ENCODE data around the gene LDLRAD3.
"Not testable (repeated sequence)": the region's sequence is repeated elsewhere in the genome, so short reads cannot be mapped to it uniquely, and the experiment has no call there.

Gene LDLRAD3

GRCh38 chr11:36019005-36019596, 75.2 kb downstream of the LDLRAD3 start:
- DNase-seq (ENCODE audit: low spot score): no peak

- no peak for DNase-seq (ENCODE audit: low spot score)
Measured at GRCh38 chr11:36019722-36020121, 75.9 kb downstream of the LDLRAD3 start.

GRCh38 chr11:36022882-36023281, 79.0 kb downstream of the LDLRAD3 start:
- DNase-seq (ENCODE audit: low spot score): no peak

GRCh38 chr11:36023922-36024321, 80.1 kb downstream of the LDLRAD3 start:
- peak; percentile 31 for DNase-seq (ENCODE audit: low spot score)

- DNase-seq (ENCODE audit: low spot score): no peak
Measured at GRCh38 chr11:36024716-36025115, 80.9 kb downstream of the LDLRAD3 start.

DNA sequence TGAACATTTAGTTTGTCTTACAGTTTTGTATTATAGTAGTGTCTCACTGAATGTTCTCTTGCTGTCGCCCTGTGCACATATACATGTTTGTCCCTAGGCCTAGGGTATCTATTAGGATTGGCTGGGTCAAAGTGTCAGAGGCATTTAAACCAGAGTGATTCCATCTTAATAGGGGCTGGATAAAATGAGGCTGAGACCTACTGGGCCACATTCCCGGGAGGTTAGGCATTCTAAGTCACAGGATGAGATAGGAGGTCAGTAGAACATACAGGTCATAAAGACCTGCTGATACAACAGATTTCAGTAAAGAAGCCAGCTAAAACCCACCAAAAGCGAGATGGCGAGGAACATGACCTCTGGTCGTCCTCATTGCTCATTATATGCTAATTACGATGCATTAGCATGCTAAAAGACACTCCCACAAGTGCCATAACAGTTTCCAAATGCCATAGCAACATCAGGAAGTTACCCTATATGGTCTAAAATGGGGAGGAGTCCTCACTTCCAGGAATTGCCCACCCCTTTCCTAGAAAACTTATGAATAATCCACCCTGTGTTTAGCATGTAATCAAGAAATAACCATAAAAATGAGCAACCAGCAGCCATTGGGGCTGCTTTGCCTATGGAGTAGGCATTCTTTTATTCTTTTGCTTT, 82.6 kb downstream of the LDLRAD3 start:
- no peak for DNase-seq (ENCODE audit: low spot score)

DNA sequence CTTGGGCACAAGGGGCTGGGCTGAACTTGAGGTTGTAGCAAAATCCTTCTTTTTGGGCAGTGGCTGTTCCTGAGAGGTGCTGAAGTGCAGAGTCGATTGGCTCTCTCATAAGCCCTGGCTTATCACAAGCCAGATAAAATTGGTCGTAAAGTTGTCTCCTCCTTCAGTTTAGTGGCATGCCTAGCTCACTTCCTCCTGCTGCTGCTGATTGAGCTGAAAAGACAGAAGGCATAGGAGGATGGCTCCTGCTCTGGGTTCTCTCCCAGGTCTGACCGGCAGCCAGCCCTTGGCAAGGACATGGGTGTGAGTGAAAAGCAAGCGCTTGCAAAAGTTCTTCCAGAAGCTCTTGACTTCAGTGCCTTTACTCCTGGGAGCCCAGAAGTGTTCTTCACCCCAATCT, 83.9 kb downstream of the LDLRAD3 start:
- no peak for DNase-seq (ENCODE audit: low spot score)

DNA sequence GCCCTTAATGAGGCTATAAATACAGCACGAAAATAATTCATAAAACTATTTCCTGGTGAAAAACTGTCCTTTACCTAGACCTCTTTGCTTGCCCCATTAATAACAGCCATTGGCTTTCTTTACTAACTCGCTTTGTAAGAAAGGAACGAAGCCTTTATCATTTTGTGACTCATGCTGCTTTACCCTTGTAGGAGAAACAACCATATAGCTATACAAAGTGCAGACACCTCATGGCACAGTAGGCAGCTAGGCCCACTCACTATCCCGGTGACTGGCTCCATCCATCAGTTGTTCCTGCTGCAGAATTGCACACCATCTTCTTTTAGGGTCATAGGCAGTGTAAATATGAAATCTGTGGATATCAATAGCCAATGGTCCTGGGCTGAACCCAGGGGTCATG, 85.8 kb downstream of the LDLRAD3 start:
- no peak for DNase-seq (ENCODE audit: low spot score)

GRCh38 chr11:36030731-36031281, 86.9 kb downstream of the LDLRAD3 start:
- DNase-seq (ENCODE audit: low spot score): peak; percentile 61

DNA sequence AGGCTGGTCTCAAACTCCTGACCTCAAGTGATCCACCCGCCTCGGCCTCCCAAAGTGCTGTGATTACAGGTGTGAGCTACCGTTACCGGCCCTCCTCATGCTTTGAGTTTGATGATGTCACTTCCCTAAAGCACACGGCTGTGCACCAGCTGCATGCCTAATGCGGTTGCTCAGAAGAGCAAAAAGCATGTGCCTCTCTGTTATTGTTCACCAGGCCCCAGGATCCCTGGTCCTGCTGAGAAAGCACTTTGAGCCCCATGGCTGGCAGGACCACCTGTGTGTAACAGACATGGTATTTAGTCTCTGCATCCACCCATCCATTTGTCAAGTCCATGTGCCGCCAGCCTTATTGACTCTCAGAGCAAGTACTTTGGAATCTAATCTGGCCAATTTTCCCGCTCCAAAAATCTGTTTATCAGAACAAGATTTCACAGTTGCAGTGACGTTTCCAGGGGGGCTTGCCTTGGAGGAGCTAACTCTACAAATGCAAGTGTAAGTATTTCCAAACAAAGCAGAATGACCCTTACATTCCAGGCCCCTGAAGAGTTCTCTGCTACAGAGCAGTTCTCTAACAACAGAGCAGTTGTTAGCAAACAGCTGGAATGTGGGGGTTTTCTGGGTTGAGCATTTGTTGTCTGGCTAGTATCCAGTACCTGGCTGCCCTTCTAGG, 89.4 kb downstream of the LDLRAD3 start:
- no peak for DNase-seq (ENCODE audit: low spot score)

GRCh38 chr11:36033936-36034335, 90.1 kb downstream of the LDLRAD3 start:
- no peak for DNase-seq (ENCODE audit: low spot score)

GRCh38 chr11:36034551-36035331, 90.9 kb downstream of the LDLRAD3 start:
- DNase-seq (ENCODE audit: low spot score): peak; percentile 93

DNA sequence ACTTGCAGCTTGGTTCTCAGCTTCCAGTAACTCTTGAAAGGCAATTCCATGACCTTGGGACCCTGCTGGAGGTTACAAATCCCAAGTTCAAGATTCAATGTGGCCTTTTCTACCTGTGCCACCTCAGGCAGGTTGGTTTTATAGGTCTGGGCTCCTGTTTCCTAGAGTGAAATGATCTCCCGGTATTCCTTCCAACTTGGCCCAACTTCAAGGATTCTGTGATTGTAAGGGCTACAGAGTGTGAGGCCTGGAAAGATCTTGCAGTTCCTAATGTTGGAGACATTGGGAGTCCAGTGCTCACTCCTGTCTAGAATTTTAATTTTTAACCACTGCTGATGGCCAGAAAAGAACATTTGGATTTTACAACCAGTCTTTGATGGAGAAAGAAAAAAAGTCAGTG, 91.6 kb downstream of the LDLRAD3 start:
- no peak for DNase-seq (ENCODE audit: low spot score)

GRCh38 chr11:36035999-36036398, 92.1 kb downstream of the LDLRAD3 start:
- no peak for DNase-seq (ENCODE audit: low spot score)

- DNase-seq (ENCODE audit: low spot score): peak; percentile 29
Measured at GRCh38 chr11:36037031-36037430, 93.2 kb downstream of the LDLRAD3 start.

- DNase-seq (ENCODE audit: low spot score): no peak
Measured at GRCh38 chr11:36038541-36038940, 94.7 kb downstream of the LDLRAD3 start.

GRCh38 chr11:36039471-36039870, 95.6 kb downstream of the LDLRAD3 start:
- no peak for DNase-seq (ENCODE audit: low spot score)

DNA sequence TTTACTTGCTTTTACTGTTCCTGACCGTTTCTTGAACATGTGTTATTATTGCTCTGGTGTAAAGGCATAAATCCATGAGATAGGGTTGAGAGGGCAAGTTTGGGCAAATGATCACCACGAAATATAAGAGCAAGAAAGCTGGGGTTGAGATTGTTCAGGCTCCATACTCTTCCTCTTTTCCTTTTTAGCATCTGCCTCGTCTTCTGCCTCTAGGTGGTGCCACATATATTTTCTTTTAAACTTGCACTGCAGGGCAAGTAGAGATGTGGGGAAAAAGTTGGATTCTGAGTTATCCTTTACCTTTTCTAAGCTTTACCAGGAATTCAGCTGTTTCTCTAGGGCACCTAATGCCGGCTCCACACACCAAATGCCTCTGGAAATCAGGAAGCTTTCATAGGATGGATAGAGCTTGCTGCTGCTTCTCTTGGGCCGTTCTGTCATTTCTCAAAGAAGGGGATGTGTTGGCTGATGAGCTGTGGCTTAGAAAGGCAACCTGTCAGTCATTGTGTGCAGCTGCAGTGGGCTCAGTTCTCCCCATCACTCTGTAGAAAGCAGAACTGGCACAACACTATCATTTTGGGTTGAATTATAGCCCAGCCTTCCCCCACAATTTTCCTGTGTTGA, 98.2 kb downstream of the LDLRAD3 start:
- peak; percentile 39 for DNase-seq (ENCODE audit: low spot score)

DNA sequence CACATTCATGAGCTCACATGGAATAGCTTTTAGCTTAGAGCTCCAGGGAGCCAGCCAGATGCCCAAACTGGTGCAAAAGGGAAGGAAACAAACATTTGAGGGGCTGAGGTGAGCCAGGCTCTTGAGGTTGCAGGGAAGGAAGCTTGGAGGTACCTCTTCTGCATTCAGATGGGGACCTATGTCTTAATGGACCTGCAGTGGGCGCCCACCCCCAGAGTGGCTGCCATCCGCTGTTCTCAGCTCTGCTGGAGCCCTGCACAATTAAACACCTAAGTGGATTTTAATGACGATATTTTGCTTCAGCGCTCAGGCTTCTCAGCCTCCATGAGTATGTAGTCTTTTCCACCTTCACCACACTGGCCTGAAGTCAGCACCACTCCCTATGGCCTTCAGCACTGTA, 100.8 kb downstream of the LDLRAD3 start:
- no peak for DNase-seq (ENCODE audit: low spot score)

DNA sequence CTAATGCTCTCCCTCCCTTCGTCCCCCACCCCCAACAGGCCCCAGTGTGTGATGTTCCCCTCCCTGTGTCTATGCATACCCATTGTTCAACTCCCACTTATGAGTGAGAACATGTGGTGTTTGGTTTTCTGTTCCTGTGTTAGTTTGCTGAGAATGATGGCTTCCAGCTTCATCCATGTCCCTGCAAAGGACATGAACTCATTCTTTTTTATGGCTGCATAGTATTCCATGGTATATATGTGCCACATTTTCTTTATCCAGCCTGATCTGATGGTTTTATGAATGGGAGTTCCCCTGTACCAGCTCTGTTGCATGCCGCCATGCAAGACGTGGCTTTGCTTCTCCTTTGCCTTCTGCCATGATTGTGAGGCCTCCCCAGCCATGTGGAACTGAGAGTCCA, 102.1 kb downstream of the LDLRAD3 start:
- not testable (repeated sequence) for DNase-seq (ENCODE audit: low spot score)

DNA sequence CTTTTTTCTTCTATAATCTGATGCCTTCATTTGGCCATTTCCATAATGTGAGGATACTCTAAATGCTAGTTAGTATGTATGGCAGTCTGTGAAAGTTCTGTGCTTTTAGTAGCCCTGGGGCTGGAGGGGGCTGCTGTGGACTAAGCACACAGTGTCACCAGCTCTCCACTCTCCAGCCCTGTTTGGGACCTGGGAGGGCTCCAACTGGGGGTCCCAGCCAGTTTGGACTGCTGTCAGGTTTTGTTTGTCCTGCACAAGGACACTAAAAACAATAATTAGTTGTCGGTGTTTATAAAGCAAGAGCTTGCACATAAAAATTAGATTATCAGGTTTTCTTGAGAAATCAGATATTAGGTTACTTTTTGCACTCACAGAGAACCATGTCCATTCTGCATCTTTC, 103.1 kb downstream of the LDLRAD3 start:
- DNase-seq (ENCODE audit: low spot score): no peak

DNA sequence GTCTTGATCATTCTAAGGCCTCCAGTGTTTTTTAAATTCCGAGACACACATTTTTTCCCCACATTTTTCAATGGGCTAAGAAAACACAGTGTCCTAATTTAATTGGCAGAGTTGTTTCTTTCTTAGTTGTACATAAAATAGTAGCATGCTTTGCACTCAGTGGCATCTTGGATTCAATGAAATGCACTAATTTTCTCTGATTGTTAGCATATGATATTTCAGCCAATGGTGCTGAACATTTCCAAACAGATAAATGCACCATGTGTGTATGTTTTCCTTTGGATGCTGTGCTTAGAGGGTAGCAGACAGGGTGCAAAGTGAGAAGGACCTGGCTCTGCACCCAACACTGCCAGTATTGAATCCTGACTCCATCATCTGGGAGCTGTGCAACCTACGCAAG, 103.5 kb downstream of the LDLRAD3 start:
- no peak for DNase-seq (ENCODE audit: low spot score)
